Forelimb muscle (tissue), 1 donor: ENCODE data around the gene BCL2. TPM values are rescaled to one million over a fixed set of nuclear protein-coding genes. Genes with fewer than 3 reads are reported as not detected.

Source experiments
- DNase-seq: peaks from one replicate; pipeline ENCODE4 v3.0.0-alpha.2; 2013; ENCODE audit warnings: low read depth
- polyA plus RNA-seq: library from polyadenylated mRNA; unstranded; fragments of 120-200 nt; gene quantifications from one replicate; pipeline ENCODE4 v1.2.1, GENCODE V29; 2013; ENCODE audit not compliant: insufficient read length

Gene BCL2
- polyA plus RNA-seq, 1 donor = 13.1 TPM

- no peak for DNase-seq
Observed at GRCh38 chr18:63309422-63309821, 10.1 kb downstream of the BCL2 start.

DNA sequence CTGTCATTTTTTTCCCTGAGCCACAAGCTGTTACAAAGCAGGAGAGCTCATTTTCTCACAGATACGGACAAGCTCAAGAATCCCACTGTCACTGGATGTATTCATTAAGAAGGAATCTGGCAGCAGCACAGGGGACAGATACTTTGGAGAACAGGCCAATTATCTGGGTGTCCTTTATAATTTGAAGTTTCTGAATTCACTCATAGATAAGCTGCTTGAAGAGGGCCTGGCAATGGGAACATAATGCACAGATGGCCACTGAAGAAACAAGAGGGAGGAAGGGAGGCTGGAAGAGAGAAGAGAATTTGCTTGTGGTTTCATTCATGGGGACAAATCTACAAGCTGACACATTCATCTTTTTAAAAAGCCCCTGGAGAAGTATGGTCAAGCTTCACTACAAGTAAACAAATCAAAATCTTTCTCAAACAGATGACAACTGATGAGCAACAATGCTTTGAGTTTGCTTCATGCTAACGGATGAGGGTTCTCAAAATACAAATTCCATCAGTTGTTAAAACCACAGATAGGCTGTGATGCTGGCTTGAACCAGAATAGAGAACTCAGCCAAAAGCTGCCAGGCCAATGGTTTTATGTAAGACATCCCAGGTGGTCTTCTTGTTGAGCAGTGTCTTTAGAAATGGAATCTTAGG, 11.9 kb downstream of the BCL2 start:
- DNase-seq = no peak

- DNase-seq = no peak
Observed at GRCh38 chr18:63306819-63307550, 12.6 kb downstream of the BCL2 start.

- no peak for DNase-seq
Observed at GRCh38 chr18:63306249-63306648, 13.3 kb downstream of the BCL2 start.

DNA sequence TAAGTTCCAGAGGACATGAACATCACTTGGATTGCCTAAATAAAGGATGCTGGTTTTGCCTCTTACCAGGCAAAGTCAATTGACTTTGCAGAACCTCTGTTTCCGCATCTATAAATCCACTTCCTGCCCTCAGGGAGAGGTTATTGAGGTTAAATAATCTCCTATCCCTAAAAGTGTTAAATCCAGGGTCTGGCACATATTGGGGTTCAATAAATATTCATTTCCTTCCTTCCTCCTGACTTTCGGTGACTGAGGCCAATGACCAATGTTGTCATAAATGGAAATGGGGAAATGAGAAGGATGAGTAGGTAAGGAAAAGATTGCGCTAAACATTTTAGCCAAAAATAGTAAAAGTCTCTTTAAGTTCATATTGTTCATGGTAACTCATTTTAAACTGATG, 16.0 kb downstream of the BCL2 start:
- no peak for DNase-seq

GRCh38 chr18:63302636-63303405, 16.7 kb downstream of the BCL2 start:
- no peak for DNase-seq

GRCh38 chr18:63302220-63302619, 17.3 kb downstream of the BCL2 start:
- DNase-seq = no peak

DNA sequence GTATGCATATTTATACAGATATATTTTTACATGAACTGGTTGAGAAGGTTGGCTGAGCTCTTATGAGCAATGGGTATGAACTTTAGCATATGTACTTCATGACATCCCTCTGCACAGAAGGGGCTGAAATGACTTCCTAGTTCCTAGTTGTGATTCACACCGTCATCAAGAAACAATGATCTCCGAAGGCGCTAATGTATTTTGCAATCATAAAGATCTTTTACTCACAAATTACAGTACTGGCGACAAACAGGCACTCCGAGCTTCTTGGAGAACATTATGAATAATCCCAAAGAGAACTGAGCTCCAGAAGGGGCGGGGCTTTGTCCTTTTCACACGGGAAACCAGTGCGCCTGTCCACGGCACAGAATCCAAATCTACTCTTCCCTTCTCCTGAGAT, 18.1 kb downstream of the BCL2 start:
- no peak for DNase-seq

GRCh38 chr18:63299837-63300745, 19.5 kb downstream of the BCL2 start:
- no peak for DNase-seq

DNA sequence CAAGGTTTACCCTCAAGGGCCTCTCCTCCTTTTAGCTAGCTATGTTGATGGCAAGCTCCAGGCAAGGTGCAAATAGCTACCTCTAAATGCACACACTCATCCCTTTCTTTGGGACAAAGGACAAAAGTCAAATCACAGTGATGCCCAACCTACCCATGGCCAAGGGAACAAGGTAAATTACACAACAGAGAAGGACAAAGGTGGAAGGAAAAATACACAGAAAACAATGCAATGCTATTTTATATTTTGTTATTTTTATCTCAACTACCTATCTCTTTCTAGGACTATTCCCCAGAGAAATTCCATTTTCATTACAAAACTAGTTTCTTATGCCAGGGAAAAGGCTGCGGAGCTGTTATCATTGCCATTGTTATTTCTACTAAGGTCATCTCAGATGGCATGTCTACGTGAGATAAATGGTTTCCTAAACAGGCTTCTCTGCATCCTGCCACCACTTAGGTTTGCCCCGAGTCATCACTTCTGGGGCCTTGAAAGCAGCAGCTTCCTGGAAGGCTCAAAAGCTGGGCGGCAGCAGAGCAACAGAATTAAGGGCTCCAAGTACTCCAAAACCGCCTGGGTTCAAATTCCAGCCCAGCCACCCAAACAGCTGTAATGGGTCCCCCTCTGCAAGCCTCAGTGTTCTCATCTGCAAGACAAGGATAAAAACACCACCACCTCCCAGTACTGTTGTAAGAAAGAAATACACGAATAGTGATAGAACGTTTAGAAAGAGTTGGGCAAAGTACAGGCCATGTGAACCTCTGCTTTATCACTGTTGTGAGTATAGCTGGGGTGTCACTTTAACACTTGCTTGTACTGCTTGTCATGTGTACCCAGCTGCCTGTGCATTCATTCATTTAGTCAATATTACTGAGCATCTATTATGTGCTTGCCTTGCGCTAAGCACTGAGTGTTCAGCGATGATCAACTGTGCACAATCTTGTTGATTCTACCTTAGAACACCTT, 20.9 kb downstream of the BCL2 start:
- DNase-seq = no peak

- DNase-seq = no peak
Observed at GRCh38 chr18:63297687-63298399, 21.7 kb downstream of the BCL2 start.

GRCh38 chr18:63293935-63294334, 25.6 kb downstream of the BCL2 start:
- no peak for DNase-seq

GRCh38 chr18:63292831-63293683, 26.5 kb downstream of the BCL2 start:
- no peak for DNase-seq

GRCh38 chr18:63291278-63291677, 28.3 kb downstream of the BCL2 start:
- no peak for DNase-seq

DNA sequence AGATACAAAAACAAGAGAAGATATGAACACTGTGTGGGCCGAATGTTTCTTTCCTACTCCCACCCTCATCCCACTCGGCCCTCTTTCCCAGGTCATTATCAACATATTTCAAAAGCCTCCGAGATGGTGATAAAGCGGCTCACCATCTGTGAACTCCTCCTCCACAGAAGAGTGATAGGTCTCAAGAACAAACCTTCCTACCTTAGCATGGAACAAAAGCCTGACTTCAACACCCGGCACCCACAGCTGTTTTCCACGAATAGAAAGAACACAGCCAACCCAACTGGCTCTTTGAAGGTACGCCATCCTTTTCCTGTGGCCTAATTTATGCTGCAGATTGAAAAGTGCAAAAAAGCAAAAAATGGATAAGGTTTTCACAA, 28.8 kb downstream of the BCL2 start:
- no peak for DNase-seq

GRCh38 chr18:63290166-63290820, 29.3 kb downstream of the BCL2 start:
- no peak for DNase-seq

- DNase-seq = no peak
Observed at GRCh38 chr18:63288311-63288710, 31.3 kb downstream of the BCL2 start.

- no peak for DNase-seq
Observed at GRCh38 chr18:63287691-63288220, 31.8 kb downstream of the BCL2 start.
